Endodermal cell (in vitro differentiated cells): ENCODE data around the gene SNRNP70. TPM values are rescaled to one million over a fixed set of nuclear protein-coding genes. Genes with fewer than 3 reads are reported as not detected.

Source experiments
- DNase-seq: peaks from one replicate; pipeline ENCODE4 v3.0.0-alpha.2; 2017
- H3K27ac ChIP-seq: 2 replicates; pipeline ENCODE4 v1.5.1; 2013; ENCODE audit warnings: mild to moderate bottlenecking, low read depth, low read length, moderate library complexity
- H3K27me3 ChIP-seq: 2 replicates; pipeline ENCODE4 v1.6.1; 2013; ENCODE audit warnings: mild to moderate bottlenecking, low read length, moderate library complexity; ENCODE audit not compliant: insufficient read depth, control insufficient read depth, poor library complexity, severe bottlenecking
- H3K36me3 ChIP-seq: 2 replicates; pipeline ENCODE4 v1.7.0; 2013; ENCODE audit warnings: mild to moderate bottlenecking, low read length, moderate library complexity; ENCODE audit not compliant: control insufficient read depth, insufficient read depth
- H3K4me1 ChIP-seq: one replicate; pipeline ENCODE4 v1.7.0; 2013; ENCODE audit warnings: low read length; ENCODE audit not compliant: control insufficient read depth, insufficient read depth
- H3K4me3 ChIP-seq: 2 replicates; pipeline ENCODE4 v1.5.1; 2013; ENCODE audit warnings: mild to moderate bottlenecking, low read length, moderate library complexity
- H3K9ac ChIP-seq: 2 replicates; pipeline ENCODE4 v1.6.1; 2013; ENCODE audit warnings: mild to moderate bottlenecking, low read length, moderate library complexity; ENCODE audit not compliant: poor library complexity, severe bottlenecking; ENCODE audit errors: extremely low read depth
- H3K9me3 ChIP-seq: 2 replicates; pipeline ENCODE4 v1.6.1; 2013; ENCODE audit warnings: mild to moderate bottlenecking, low read length, moderate library complexity; ENCODE audit not compliant: control insufficient read depth
- H3K27ac Mint-ChIP-seq: 2 replicates; pipeline ENCODE4 v1.8.0; 2020; ENCODE audit warnings: mixed read lengths
- H3K27me3 Mint-ChIP-seq: 2 replicates; pipeline ENCODE4 v1.8.0; 2021; ENCODE audit warnings: mild to moderate bottlenecking, mixed read lengths; ENCODE audit not compliant: insufficient read depth
- H3K36me3 Mint-ChIP-seq: 2 replicates; pipeline ENCODE4 v1.8.0; 2020; ENCODE audit warnings: low read depth, mixed read lengths
- H3K4me1 Mint-ChIP-seq: 2 replicates; pipeline ENCODE4 v1.8.0; 2020; ENCODE audit warnings: mixed read lengths
- H3K4me3 Mint-ChIP-seq: 2 replicates; pipeline ENCODE4 v1.8.0; 2020; ENCODE audit warnings: mild to moderate bottlenecking, moderate library complexity, mixed read lengths
- H3K9me3 Mint-ChIP-seq: 2 replicates; pipeline ENCODE4 v1.8.0; 2020; ENCODE audit warnings: mild to moderate bottlenecking, mixed read lengths
- CTCF ChIP-seq: fragments of 200-600 bp; sonication (generic); conservative IDR thresholded peaks from 2 replicates; pipeline ENCODE4 v1.5.0; 2021; ENCODE audit warnings: antibody characterized with exemption, mild to moderate bottlenecking
- WGBS, 2 experiments: methylation state at CpG; one replicate each; pipeline versions ENCODE4 v1.1.5 to v1.1.7; 2013; ENCODE audit warnings: missing lambda C conversion rate in 2 of 2, mixed read lengths in 1 of 2; ENCODE audit not compliant: insufficient coverage in 1 of 2, insufficient read length in 1 of 2; 5-methylcytosine and 5-hydroxymethylcytosine counted together
- total RNA-seq, 2 donors: library from RNA; stranded (reverse); fragmentation: NEBNext Ultra II Directional in 1 of 2; extraction: Animal tissue kit (Norgen Biotek cat#: 25700) in 1 of 2; gene quantifications; 2 replicates in 1 of 2; 3 replicates in 1 of 2; pipeline ENCODE4 v1.2.1, GENCODE V29; 2021

SNRNP70 gene
- total RNA-seq, 2 donors from 2014 or later, result 284 to 292 TPM

DNA sequence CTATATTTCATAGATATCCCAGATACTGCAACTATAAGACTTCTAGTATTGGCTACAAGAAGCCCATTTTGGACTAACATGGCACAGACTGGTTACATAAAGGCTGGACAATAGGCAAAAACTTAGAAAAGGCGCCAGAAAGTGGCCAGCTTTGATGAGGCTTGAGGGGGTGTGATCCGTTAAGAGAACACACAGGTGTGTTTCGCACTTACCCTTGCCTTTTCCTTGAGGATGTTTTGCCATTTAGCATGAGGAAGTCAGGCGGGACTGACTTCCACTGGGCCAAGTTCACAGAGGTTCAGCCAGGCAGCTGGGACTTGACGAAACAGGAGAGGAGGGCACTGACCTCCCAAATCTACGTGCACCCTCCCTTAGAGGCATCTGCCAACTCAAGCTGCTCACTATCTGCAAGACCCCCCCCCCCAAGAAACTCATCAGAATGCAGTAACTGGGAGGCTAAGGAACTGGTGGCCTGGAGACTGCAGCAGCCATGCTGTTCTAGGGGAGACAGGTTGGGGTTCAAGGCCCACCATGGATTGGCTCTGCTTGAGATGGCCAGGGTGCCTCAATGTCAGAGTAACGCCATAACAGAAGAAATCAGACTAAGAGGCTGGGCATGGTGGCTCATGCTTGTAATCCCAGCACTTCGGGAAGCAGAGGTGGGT is 24.4 kb downstream of the SNRNP70 start:
- peaks cover 51% of the 10 kb centered on the region for H3K36me3 ChIP-seq
- 96% methylated on average over 5 to 8 of the region's 8 CpGs for WGBS, 2 experiments

GRCh38 chr19:49110567-49110966 is 25.3 kb downstream of the SNRNP70 start:
- Histone ChIP-seq H3K4me1 (no peaks in the 10 kb centered on the region), H3K4me3 (no peak overlapping the region), H3K27ac (no peak overlapping the region), H3K36me3 (peaks cover 42% of the 10 kb centered on the region), H3K9ac (no peak overlapping the region), H3K9me3 (no peaks in the 10 kb centered on the region), H3K27me3 (no peaks in the 10 kb centered on the region)
- Mint-ChIP-seq H3K27me3 (peaks cover 4% of the 10 kb centered on the region), H3K4me1 (peaks cover 10% of the 10 kb centered on the region), H3K9me3 (no peaks in the 10 kb centered on the region), H3K27ac (no peak overlapping the region), H3K4me3 (no peak overlapping the region), H3K36me3 (peaks cover 34% of the 10 kb centered on the region)
- WGBS, 2 experiments, result 86 to 90% methylated on average over 1 to 3 of the region's 3 CpGs
- DNase-seq, result no peak
- no peak for TF ChIP-seq CTCF

More for the DNA sequence above, 24.4 kb downstream of the SNRNP70 start:
- Histone ChIP-seq H3K27me3 (no peaks in the 10 kb centered on the region), H3K4me1 (no peaks in the 10 kb centered on the region), H3K9ac (no peak overlapping the region), H3K4me3 (no peak overlapping the region), H3K9me3 (no peaks in the 10 kb centered on the region), H3K27ac (no peak overlapping the region)
- H3K27me3 Mint-ChIP-seq, result peaks cover 1% of the 10 kb centered on the region
- no peak for DNase-seq
- H3K27ac Mint-ChIP-seq, result peak overlapping the region; percentile 45
- TF ChIP-seq CTCF, result no peak
- no peak overlapping the region for H3K4me3 Mint-ChIP-seq
- peaks cover 7% of the 10 kb centered on the region for H3K4me1 Mint-ChIP-seq
- no peaks in the 10 kb centered on the region for H3K9me3 Mint-ChIP-seq
- peaks cover 39% of the 10 kb centered on the region for H3K36me3 Mint-ChIP-seq

- DNase-seq, result no peak
- no peaks in the 10 kb centered on the region for H3K9me3 Mint-ChIP-seq
- H3K4me1 Mint-ChIP-seq, result peaks cover 10% of the 10 kb centered on the region
- Histone ChIP-seq H3K27ac (no peak overlapping the region), H3K9ac (no peak overlapping the region), H3K27me3 (no peaks in the 10 kb centered on the region), H3K36me3 (peaks cover 34% of the 10 kb centered on the region), H3K4me1 (no peaks in the 10 kb centered on the region), H3K9me3 (no peaks in the 10 kb centered on the region), H3K4me3 (no peak overlapping the region)
- H3K36me3 Mint-ChIP-seq, result peaks cover 30% of the 10 kb centered on the region
- TF ChIP-seq CTCF, result no peak
- 84 to 94% methylated on average over 7 to 10 of the region's 11 CpGs for WGBS, 2 experiments
- H3K27ac Mint-ChIP-seq, result no peak overlapping the region
- H3K4me3 Mint-ChIP-seq, result no peak overlapping the region
- peaks cover 8% of the 10 kb centered on the region for H3K27me3 Mint-ChIP-seq
Measured at GRCh38 chr19:49111218-49111998, 26.2 kb downstream of the SNRNP70 start.
